Measurements from ENCODE around the gene RIC8B.
"Not testable (repeated sequence)": the region's sequence is repeated elsewhere in the genome, so short reads cannot be mapped to it uniquely, and the experiment has no call there.

The RIC8B gene, protein sequence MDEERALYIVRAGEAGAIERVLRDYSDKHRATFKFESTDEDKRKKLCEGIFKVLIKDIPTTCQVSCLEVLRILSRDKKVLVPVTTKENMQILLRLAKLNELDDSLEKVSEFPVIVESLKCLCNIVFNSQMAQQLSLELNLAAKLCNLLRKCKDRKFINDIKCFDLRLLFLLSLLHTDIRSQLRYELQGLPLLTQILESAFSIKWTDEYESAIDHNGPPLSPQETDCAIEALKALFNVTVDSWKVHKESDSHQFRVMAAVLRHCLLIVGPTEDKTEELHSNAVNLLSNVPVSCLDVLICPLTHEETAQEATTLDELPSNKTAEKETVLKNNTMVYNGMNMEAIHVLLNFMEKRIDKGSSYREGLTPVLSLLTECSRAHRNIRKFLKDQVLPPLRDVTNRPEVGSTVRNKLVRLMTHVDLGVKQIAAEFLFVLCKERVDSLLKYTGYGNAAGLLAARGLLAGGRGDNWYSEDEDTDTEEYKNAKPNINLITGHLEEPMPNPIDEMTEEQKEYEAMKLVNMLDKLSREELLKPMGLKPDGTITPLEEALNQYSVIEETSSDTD

DNA sequence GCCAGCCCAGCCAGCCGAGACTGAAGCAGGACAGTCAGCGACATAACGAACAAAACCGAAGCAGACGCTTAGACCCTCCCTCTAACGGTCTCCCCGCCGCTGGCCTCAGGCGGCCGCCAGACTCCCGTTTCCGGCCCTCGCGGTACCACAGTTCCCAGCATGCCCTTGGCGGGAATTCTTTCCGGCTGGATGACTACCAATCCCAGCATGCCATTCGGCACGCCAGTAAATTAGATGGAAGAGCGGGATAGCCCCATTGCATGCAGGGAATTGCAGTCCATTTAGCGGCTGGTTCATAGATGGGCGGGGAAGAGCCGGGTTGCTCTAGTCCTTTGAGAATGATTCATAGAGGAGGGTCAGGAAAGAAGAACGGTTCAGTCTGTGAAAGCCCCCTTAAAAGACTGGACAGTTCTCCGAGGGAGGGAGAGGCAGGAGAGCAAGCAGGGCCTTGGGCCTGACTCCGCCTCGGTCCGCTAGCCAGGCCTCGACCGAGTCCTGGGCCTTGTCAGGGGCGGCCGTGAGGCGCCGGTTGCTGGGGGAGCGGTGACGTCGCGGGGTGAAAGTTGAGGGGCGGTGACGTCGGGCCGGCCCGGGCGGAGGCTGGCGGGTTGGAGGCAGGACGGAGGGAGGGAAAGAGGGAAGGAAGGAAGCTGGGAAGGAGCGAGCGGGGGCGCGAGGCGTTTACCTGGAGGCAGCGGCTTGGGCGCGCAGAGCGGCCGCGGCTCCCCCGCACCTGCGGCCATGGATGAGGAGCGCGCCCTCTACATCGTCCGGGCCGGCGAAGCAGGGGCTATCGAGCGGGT is at the start of gene RIC8B:
TSS of gene RIC8B (plus strand) at position 678 of the 803 bp plus-strand sequence. CDS start at position 742, 64 bp downstream.
- peak; percentile 56 for DNase-seq (ENCODE audit: low read depth)

- no peak for DNase-seq (ENCODE audit: low read depth)
These were observed 49.5 kb upstream of the RIC8B start for GRCh38 chr12:106724934-106725333.

GRCh38 chr12:106726603-106727202 is 47.8 kb upstream of the RIC8B start:
- not testable (repeated sequence) for DNase-seq (ENCODE audit: low read depth)

GRCh38 chr12:106729611-106730010 is 44.9 kb upstream of the RIC8B start:
- DNase-seq (ENCODE audit: low read depth) = no peak

- no peak for DNase-seq (ENCODE audit: low read depth)
These were observed 41.6 kb upstream of the RIC8B start for GRCh38 chr12:106732890-106733289.

- no peak for DNase-seq (ENCODE audit: low read depth)
These were observed 40.8 kb upstream of the RIC8B start for GRCh38 chr12:106733660-106734059.

- DNase-seq (ENCODE audit: low read depth) = no peak
These were observed 38.2 kb upstream of the RIC8B start for GRCh38 chr12:106736051-106736957.

GRCh38 chr12:106739318-106739717 is 35.2 kb upstream of the RIC8B start:
- DNase-seq (ENCODE audit: low read depth) = no peak

GRCh38 chr12:106739815-106740530 is 34.5 kb upstream of the RIC8B start:
- no peak for DNase-seq (ENCODE audit: low read depth)

DNA sequence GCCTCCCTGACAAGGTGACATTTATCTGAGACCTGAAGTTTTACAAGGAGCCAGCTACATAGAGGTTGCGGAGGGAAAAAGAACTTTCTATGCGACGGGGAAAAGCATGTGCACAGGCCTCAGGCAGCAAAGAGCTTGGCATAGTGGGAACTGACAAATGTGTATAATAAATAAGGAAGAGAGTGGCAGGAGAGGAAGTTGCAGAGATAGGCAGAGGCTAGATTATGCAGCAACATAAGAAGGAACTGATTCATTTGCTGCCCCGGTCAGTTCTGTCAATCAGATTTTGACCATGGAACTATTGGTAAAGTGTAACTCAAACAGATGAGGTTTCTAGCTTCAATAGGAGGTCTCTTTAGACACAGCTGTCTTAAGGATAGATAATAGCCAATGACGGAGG is 33.7 kb upstream of the RIC8B start:
- DNase-seq (ENCODE audit: low read depth) = no peak

GRCh38 chr12:106741247-106741646 is 33.2 kb upstream of the RIC8B start:
- no peak for DNase-seq (ENCODE audit: low read depth)

DNA sequence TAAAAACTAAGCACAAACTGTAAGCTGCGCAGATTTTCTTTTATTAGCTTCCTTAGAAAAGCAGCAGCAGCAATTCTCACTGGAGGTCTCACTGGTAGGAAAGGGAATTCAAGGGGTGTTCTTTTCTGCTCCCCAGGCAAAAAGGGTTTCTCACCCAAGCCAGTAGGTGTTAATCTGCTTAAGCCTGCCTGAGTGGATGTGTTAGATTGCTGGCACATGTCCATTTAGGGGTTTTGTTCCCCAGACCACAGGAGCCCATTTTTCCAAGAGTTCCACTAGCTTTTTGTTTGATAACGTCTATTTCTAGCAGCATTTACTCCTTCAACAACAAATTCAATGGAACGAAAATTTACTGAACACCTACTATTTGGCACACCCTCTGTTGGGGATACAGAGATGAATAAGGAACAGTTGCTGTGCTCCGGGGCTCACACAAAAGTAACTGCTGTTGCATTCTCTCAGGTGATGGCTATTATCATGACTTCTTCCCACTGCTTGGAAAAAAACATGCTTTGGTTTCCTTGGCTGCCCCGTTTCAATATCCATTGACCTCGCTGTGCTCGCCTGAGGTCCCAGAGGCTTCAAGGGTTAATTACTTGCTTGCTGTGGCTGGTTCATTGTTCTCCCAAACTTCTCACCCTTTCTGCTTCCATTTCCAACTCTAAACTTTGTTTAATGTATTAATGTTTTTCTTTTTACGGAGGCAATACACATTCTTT is 31.1 kb upstream of the RIC8B start:
- no peak for DNase-seq (ENCODE audit: low read depth)

- DNase-seq (ENCODE audit: low read depth) = no peak
These were observed 29.9 kb upstream of the RIC8B start for GRCh38 chr12:106744600-106744999.

DNA sequence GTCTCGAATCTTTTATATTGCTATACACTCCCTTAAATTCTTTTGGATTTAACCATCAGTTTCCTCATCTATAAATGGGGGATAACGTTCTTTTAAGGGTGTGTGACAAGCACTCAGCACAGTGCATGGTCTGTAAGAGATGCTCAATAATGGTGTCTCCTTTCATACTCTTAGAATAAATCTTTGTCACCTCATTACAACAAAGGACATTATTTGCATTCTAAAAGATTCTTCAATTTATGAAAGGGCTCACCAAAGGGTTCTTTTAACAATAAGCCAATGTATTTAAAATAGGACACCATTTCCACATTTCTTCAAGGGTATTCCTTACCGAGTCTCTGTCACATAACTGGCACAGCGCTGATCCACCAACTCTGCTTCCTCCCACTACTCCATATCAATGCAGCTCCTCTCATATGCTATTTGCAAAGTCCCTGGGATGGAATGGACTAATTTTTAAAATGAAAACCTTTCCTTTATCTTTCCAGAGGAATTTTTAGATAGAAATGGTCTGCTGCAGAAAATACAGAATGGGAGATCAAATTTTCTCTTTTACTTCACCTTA is 29.2 kb upstream of the RIC8B start:
- DNase-seq (ENCODE audit: low read depth) = no peak

DNA sequence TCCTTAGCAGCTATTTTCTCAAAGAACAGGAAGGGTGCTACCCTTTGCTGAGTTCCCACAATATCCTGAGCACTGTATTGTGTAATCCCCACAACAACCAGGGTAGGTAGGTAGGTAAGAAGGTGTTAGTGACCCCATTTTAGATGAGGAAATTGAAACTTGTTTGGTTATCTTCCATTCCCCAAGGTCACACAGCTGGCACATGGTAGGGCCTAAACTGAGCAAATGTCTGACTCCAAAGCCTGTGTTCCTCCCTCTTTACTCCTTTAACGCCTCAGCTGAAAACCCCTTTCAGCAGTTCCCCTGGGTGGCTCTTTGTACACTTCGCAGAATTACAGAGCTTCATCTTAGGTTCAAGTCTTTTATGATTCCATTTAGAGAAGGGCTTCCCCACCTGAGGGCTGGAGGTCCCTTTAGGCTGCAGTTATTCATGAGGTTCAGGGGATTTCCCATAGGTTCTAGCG is 26.5 kb upstream of the RIC8B start:
- DNase-seq (ENCODE audit: low read depth) = no peak

DNA sequence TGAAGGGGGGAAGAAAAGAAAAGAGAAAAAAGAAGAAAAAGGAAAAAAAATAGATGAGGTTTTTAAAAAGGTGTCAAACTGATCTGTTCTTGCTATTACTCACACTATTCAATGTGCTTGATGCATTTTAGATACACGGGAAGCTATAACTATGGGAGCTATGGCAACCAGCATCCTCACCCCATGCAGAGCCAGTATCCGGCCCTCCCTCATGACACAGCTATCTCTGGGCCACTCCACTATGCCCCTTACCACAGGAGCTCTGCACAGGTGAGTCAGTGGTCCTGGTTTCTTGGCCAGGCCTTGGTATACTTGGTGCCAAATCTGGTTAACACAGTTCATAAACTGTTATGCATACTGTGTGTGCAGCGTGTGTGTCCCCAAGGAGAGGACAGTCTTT is 24.0 kb upstream of the RIC8B start:
- DNase-seq (ENCODE audit: low read depth) = no peak

- no peak for DNase-seq (ENCODE audit: low read depth)
These were observed 21.0 kb upstream of the RIC8B start for GRCh38 chr12:106753526-106753925.

GRCh38 chr12:106754331-106754730 is 20.2 kb upstream of the RIC8B start:
- DNase-seq (ENCODE audit: low read depth) = no peak

GRCh38 chr12:106757623-106758348 is 16.7 kb upstream of the RIC8B start:
- DNase-seq (ENCODE audit: low read depth) = no peak
